Tibial nerve (tissue), 3 donors: ENCODE data around the gene CNIH3.

Source experiments
- CTCF ChIP-seq, 5 experiments: fragments of 200-600 bp in 3 of 5; fragments of 450-650 bp in 2 of 5; sonication (generic) in 3 of 5; IDR thresholded peaks; one replicate each; pipeline ENCODE4 v1.5.1; 2016 to 2019; ENCODE audit warnings: antibody characterized with exemption in 5 of 5, mild to moderate bottlenecking in 3 of 5, moderate library complexity in 2 of 5
- POLR2A ChIP-seq, 2 donors: fragments of 450-650 bp; IDR thresholded peaks; one replicate each; pipeline ENCODE4 v1.6.1; 2017; ENCODE audit warnings: antibody characterized with exemption in 2 of 2, mild to moderate bottlenecking in 2 of 2, moderate library complexity in 2 of 2

- TF ChIP-seq CTCF (IDR thresholded peaks at IDR 0.05), result no peak
- no peak for TF ChIP-seq POLR2A (IDR thresholded peaks at IDR 0.05)
Observed at GRCh38 chr1:224632381-224632871, 16.3 kb downstream of the CNIH3 start.
